Smooth muscle cell (in vitro differentiated cells): ENCODE data around the gene ELP2. TPM values are rescaled to one million over a fixed set of nuclear protein-coding genes. Genes with fewer than 3 reads are reported as not detected.

Experiments used
- DNase-seq: peaks from one replicate; lab custom pipeline; 2025; ENCODE audit not compliant: unreplicated experiment; lab: John Stamatoyannopoulos, UW
- H2AFZ ChIP-seq: fragments of 200-600 bp; sonication (generic); 2 replicates; pipeline ENCODE4 v1.6.0; 2016; ENCODE audit warnings: antibody characterized with exemption, low read depth, mild to moderate bottlenecking
- H3F3A ChIP-seq: fragments of 200-600 bp; sonication (generic); 2 replicates; pipeline ENCODE4 v1.6.0; 2017; ENCODE audit warnings: antibody characterized with exemption, low read depth
- H3K27ac ChIP-seq: fragments of 200-600 bp; sonication (generic); 2 replicates; pipeline ENCODE4 v1.5.1; 2016; ENCODE audit warnings: low read depth, mild to moderate bottlenecking
- H3K27me3 ChIP-seq: fragments of 200-600 bp; sonication (generic); 2 replicates; pipeline ENCODE4 v1.6.1; 2016; ENCODE audit warnings: low read depth, mild to moderate bottlenecking
- H3K36me3 ChIP-seq: fragments of 200-600 bp; sonication (generic); 2 replicates; pipeline ENCODE4 v1.5.1; 2016; ENCODE audit warnings: low read depth
- H3K4me1 ChIP-seq: fragments of 200-600 bp; sonication (generic); 2 replicates; pipeline ENCODE4 v1.5.1; 2016; ENCODE audit warnings: low read depth
- H3K4me2 ChIP-seq: fragments of 200-600 bp; sonication (generic); 2 replicates; pipeline ENCODE4 v1.6.0; 2016; ENCODE audit warnings: mild to moderate bottlenecking
- H3K4me3 ChIP-seq: fragments of 200-600 bp; sonication (generic); 2 replicates; pipeline ENCODE4 v1.5.1; 2016; ENCODE audit warnings: mild to moderate bottlenecking
- H3K79me2 ChIP-seq: fragments of 200-600 bp; sonication (generic); 2 replicates; pipeline ENCODE4 v1.6.0; 2016; ENCODE audit warnings: low read depth, mild to moderate bottlenecking
- H3K9ac ChIP-seq: fragments of 200-600 bp; sonication (generic); 2 replicates; pipeline ENCODE4 v1.6.0; 2016; ENCODE audit warnings: low read depth
- H3K9me3 ChIP-seq: fragments of 200-600 bp; sonication (generic); replicated peaks from 2 replicates; pipeline ENCODE4 v1.5.1; 2016; ENCODE audit warnings: low read depth
- H4K20me1 ChIP-seq: fragments of 200-600 bp; sonication (generic); 2 replicates; pipeline ENCODE4 v1.6.0; 2016; ENCODE audit warnings: low read depth
- CTCF ChIP-seq: fragments of 200-600 bp; sonication (generic); IDR thresholded peaks from 2 replicates; pipeline ENCODE4 v1.5.1; 2017; ENCODE audit warnings: borderline replicate concordance, mild to moderate bottlenecking, antibody characterized with exemption; ENCODE audit not compliant: insufficient read depth, poor library complexity, severe bottlenecking
- whole genome bisulfite sequencing: methylation state at CpG from one replicate; pipeline ENCODE4 v1.1.7; 2016; ENCODE audit warnings: low lambda C conversion rate; 5-methylcytosine and 5-hydroxymethylcytosine counted together
- polyA plus RNA-seq: library from polyadenylated mRNA; unstranded; fragments of >200 nt; fragmentation: Nextera tagmentation; extraction: Ambion mirVana; gene quantifications from 2 replicates; pipeline ENCODE4 v1.2.1, GENCODE V29; 2016
- total RNA-seq: library from RNA; depleted of rRNA; stranded (reverse); fragments of >200 nt; gene quantifications from 2 replicates; pipeline ENCODE4 v1.2.3, GENCODE V29; 2014

The ELP2 gene
- total and polyA plus RNA-seq, 2 experiments from 2014 or later = 69.3 to 90.1 TPM

GRCh38 chr18:36177913-36178312 lies 48.2 kb downstream of the ELP2 start:
- no peaks in the 10 kb centered on the region for H3K27me3 ChIP-seq

GRCh38 chr18:36179562-36180355 lies 50.1 kb downstream of the ELP2 start:
- DNase-seq = no peak

More at GRCh38 chr18:36177913-36178312, 48.2 kb downstream of the ELP2 start:
- H3K9ac ChIP-seq = no peak overlapping the region
- WGBS = 88% methylated on average over 3 of the region's 3 CpGs
- H3F3A ChIP-seq = no peaks in the 10 kb centered on the region
- no peak overlapping the region for H2AFZ ChIP-seq
- H3K4me2 ChIP-seq = no peak overlapping the region
- H3K79me2 ChIP-seq = no peaks in the 10 kb centered on the region
- no peak overlapping the region for H3K27ac ChIP-seq
- H3K36me3 ChIP-seq = peaks cover 20% of the 10 kb centered on the region
- no peak overlapping the region for H3K4me3 ChIP-seq
- no peaks in the 10 kb centered on the region for H3K4me1 ChIP-seq
- no peaks in the 10 kb centered on the region for H3K9me3 ChIP-seq
- no peak for DNase-seq
- peaks cover 7% of the 10 kb centered on the region for H4K20me1 ChIP-seq
- TF ChIP-seq CTCF = no peak

GRCh38 chr18:36181441-36181840 lies 51.7 kb downstream of the ELP2 start:
- H4K20me1 ChIP-seq = no peaks in the 10 kb centered on the region
- 79% methylated on average over 6 of the region's 6 CpGs for WGBS
- H3K9me3 ChIP-seq = no peaks in the 10 kb centered on the region
- peaks cover 5% of the 10 kb centered on the region for H3K27me3 ChIP-seq
- no peak overlapping the region for H3K9ac ChIP-seq
- no peaks in the 10 kb centered on the region for H3F3A ChIP-seq
- H3K79me2 ChIP-seq = no peaks in the 10 kb centered on the region
- no peak for TF ChIP-seq CTCF
- H3K36me3 ChIP-seq = no peaks in the 10 kb centered on the region
- no peak overlapping the region for H3K4me3 ChIP-seq
- no peak for DNase-seq
- no peak overlapping the region for H2AFZ ChIP-seq
- no peak overlapping the region for H3K4me2 ChIP-seq
- no peaks in the 10 kb centered on the region for H3K4me1 ChIP-seq
- H3K27ac ChIP-seq = no peak overlapping the region

More at GRCh38 chr18:36179562-36180355, 50.1 kb downstream of the ELP2 start:
- Histone ChIP-seq H3K27ac (peak overlapping the region; percentile 20), H3F3A (no peaks in the 10 kb centered on the region), H3K79me2 (no peaks in the 10 kb centered on the region), H4K20me1 (no peaks in the 10 kb centered on the region), H3K9me3 (no peaks in the 10 kb centered on the region), H3K4me1 (no peaks in the 10 kb centered on the region), H3K9ac (no peak overlapping the region), H3K36me3 (peaks cover 6% of the 10 kb centered on the region), H3K27me3 (peaks cover 5% of the 10 kb centered on the region), H2AFZ (no peak overlapping the region), H3K4me2 (no peak overlapping the region), H3K4me3 (no peak overlapping the region)
- WGBS = 64% methylated on average over 7 of the region's 7 CpGs
- no peak for TF ChIP-seq CTCF
